HepG2 (cell line): Measurements from ENCODE around the gene DSC3. TPM values are rescaled to one million over a fixed set of nuclear protein-coding genes. Genes with fewer than 3 reads are reported as not detected.

Experiments
- NFE2L1 ChIP-seq: sonication (generic); formaldehyde crosslinking; IDR thresholded peaks from 2 replicates; pipeline ENCODE4 v1.4.0; 2020; ENCODE audit warnings: missing genetic modification reagents, mild to moderate bottlenecking, borderline replicate concordance
- SOX13 ChIP-seq, 3 experiments: fragments of 450-650 bp in 1 of 3; sonication (generic) in 1 of 3; formaldehyde crosslinking in 1 of 3; IDR thresholded peaks in 2 of 3; conservative IDR thresholded peaks in 1 of 3; 2 replicates each; pipeline versions ENCODE4 v1.5.0 to v1.6.1; 2016 to 2020; ENCODE audit warnings: antibody characterized with exemption in 1 of 3, mild to moderate bottlenecking in 1 of 3, missing compliant biosample characterization in 1 of 3, missing genetic modification reagents in 1 of 3, moderate library complexity in 1 of 3
- ZNF333 ChIP-seq: sonication (generic); formaldehyde crosslinking; IDR thresholded peaks from 2 replicates; pipeline ENCODE4 v1.4.0; 2020; ENCODE audit warnings: mild to moderate bottlenecking, missing genetic modification reagents, borderline replicate concordance
- ZNF564 ChIP-seq: sonication (generic); formaldehyde crosslinking; IDR thresholded peaks from 2 replicates; pipeline ENCODE4 v1.8.1; 2023; ENCODE audit warnings: mild to moderate bottlenecking, missing genetic modification reagents
- polyA plus RNA-seq, 8 experiments: library from polyadenylated mRNA; depleted of rRNA in 3 of 8; stranded (reverse) in 7 of 8; unstranded in 1 of 8; fragments of >200 nt; fragmentation: Illumina TruSeq in 4 of 8; extraction: Trizol in 4 of 8; gene quantifications; 2 replicates each; pipeline versions ENCODE4 v1.2.1 to v1.2.3, GENCODE V29; 2011 to 2016; ENCODE audit warnings: low read depth in 4 of 8, missing spikeins in 1 of 8, mixed read lengths in 1 of 8; ENCODE audit not compliant: insufficient read depth in 1 of 8
- total RNA-seq, 5 experiments: library from RNA; depleted of rRNA; stranded (reverse); fragments of >200 nt; fragmentation: Illumina TruSeq; extraction: Trizol; gene quantifications; 2 replicates each; pipeline ENCODE4 v1.2.3, GENCODE V29; 2016; ENCODE audit warnings: low read depth in 1 of 5
- TF ChIP-seq, protein P1 (sequence below): IDR thresholded peaks from 2 replicates; pipeline ENCODE4 v1.6.1; 2012; ENCODE audit warnings: inconsistent platforms
- TF ChIP-seq, protein P2 (sequence below): IDR thresholded peaks from 2 replicates; pipeline ENCODE4 v1.6.1; 2016; ENCODE audit warnings: mild to moderate bottlenecking, missing biosample characterization, missing genetic modification reagents
- TF ChIP-seq, protein P3 (sequence below): sonication (generic); formaldehyde crosslinking; IDR thresholded peaks from 2 replicates; pipeline ENCODE4 v1.5.1; 2020; ENCODE audit warnings: mild to moderate bottlenecking, missing genetic modification reagents, moderate library complexity

The DSC3 gene
- total and polyA plus RNA-seq, 2 of the 13 experiments (the other 11 are each of a cell fraction or from before 2014, with no cell fraction given): 0.05 to 0.38 TPM

DNA sequence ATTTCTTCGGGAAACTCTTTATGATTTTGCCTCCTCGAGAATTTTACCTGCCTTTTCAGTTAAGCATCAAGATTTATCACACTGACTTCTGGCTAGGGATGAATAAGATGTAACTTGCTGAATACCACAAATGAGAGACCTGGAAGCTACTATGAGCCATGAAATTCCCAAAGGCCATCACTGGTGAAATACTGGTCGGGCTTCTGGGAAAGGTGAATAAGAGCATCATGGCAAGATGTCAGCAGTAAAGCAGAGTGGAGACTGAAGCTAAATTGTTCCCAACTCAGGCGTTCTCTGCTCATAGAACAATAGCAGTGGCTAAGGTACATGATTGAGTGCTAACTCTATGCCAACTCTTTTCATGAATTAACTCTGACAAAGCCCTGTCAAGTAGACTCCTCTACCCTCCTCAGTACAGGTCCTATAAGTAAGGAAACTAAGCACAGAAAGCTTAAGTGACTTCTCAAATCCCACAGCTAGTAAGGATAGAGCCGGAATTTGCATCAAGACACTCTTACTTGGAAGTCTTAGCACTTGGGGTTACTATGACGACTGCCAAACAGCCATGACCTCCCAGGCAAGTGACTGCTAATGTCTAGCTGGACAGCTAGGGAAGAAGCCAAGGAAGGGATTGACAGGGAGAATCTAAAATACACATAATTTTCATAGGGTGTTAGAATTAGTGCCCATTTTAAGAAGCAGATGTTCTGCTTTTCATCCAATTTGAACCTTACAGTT, 22.7 kb upstream of the DSC3 start (continued):
- TF ChIP-seq ZNF333: no peak
- TF ChIP-seq NFE2L1: no peak
- TF ChIP-seq, protein P1, sequence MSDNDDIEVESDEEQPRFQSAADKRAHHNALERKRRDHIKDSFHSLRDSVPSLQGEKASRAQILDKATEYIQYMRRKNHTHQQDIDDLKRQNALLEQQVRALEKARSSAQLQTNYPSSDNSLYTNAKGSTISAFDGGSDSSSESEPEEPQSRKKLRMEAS: no peak
- TF ChIP-seq, protein P2, sequence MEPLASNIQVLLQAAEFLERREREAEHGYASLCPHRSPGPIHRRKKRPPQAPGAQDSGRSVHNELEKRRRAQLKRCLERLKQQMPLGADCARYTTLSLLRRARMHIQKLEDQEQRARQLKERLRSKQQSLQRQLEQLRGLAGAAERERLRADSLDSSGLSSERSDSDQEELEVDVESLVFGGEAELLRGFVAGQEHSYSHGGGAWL (CRISPR knock-in tag): no peak
- no peak for TF ChIP-seq SOX13 (IDR thresholded peaks at IDR 0.05)
- no peak for TF ChIP-seq SOX13 (CRISPR knock-in tag; conservative IDR thresholded peaks at IDR 0.05 in 1 of 2, IDR thresholded peaks at IDR 0.05 in 1 of 2)
- TF ChIP-seq ZNF564 (CRISPR knock-in tag): no peak
- TF ChIP-seq, protein P3, sequence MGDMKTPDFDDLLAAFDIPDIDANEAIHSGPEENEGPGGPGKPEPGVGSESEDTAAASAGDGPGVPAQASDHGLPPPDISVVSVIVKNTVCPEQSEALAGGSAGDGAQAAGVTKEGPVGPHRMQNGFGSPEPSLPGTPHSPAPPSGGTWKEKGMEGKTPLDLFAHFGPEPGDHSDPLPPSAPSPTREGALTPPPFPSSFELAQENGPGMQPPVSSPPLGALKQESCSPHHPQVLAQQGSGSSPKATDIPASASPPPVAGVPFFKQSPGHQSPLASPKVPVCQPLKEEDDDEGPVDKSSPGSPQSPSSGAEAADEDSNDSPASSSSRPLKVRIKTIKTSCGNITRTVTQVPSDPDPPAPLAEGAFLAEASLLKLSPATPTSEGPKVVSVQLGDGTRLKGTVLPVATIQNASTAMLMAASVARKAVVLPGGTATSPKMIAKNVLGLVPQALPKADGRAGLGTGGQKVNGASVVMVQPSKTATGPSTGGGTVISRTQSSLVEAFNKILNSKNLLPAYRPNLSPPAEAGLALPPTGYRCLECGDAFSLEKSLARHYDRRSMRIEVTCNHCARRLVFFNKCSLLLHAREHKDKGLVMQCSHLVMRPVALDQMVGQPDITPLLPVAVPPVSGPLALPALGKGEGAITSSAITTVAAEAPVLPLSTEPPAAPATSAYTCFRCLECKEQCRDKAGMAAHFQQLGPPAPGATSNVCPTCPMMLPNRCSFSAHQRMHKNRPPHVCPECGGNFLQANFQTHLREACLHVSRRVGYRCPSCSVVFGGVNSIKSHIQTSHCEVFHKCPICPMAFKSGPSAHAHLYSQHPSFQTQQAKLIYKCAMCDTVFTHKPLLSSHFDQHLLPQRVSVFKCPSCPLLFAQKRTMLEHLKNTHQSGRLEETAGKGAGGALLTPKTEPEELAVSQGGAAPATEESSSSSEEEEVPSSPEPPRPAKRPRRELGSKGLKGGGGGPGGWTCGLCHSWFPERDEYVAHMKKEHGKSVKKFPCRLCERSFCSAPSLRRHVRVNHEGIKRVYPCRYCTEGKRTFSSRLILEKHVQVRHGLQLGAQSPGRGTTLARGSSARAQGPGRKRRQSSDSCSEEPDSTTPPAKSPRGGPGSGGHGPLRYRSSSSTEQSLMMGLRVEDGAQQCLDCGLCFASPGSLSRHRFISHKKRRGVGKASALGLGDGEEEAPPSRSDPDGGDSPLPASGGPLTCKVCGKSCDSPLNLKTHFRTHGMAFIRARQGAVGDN: no peak
- TF ChIP-seq, all 625 proteins: peak for 0
